Caco-2 (cell line): Measurements from ENCODE around the gene LYPD4. TPM values are rescaled to one million over a fixed set of nuclear protein-coding genes. Genes with fewer than 3 reads are reported as not detected.
"Not testable (repeated sequence)": the region's sequence is repeated elsewhere in the genome, so short reads cannot be mapped to it uniquely, and the experiment has no call there.

Experiments used
- BruUV-seq: library from RNA; stranded (reverse); fragments of 400-500 nt; replicated peaks from 2 replicates; lab custom pipeline; 2021; lab: Mats Ljungman, UMichigan
- CTCF ChIA-PET: fragments of 300-600 bp; sonication (Branson Sonifier 250); formaldehyde crosslinking; loops from one replicate; lab custom pipeline; 2022; ENCODE audit warnings: antibody characterized with exemption; lab: Charles Lee
- POLR2A ChIA-PET: fragments of 300-600 bp; sonication (Branson Sonifier 250); formaldehyde crosslinking; loops from one replicate; lab custom pipeline; 2022; ENCODE audit warnings: antibody characterized with exemption; lab: Charles Lee
- DNase-seq, 2 experiments: peaks; one replicate each; pipeline versions ENCODE4 v3.0.0 to v3.0.0-alpha.2; 2020 to 2022
- H3K27me3 ChIP-seq: replicated peaks from 2 replicates; pipeline ENCODE4 v1.6.0; 2011; ENCODE audit warnings: low read length; ENCODE audit not compliant: control insufficient read depth, insufficient read depth
- H3K36me3 ChIP-seq: 2 replicates; pipeline ENCODE4 v1.5.1; 2011; ENCODE audit warnings: low read length; ENCODE audit not compliant: control insufficient read depth, insufficient read depth
- H3K4me1 ChIP-seq: fragments of 250-450 bp; sonication (Bioruptor Pico); 2 replicates; pipeline ENCODE4 v1.5.1; 2020; ENCODE audit warnings: mild to moderate bottlenecking
- H3K4me3 ChIP-seq: 2 replicates; pipeline ENCODE4 v1.5.1; 2011; ENCODE audit warnings: low read depth, mild to moderate bottlenecking, control low read depth, low read length
- H3K9me3 ChIP-seq: fragments of 250-450 bp; sonication (Bioruptor Pico); 2 replicates; pipeline ENCODE4 v1.5.1; 2020; ENCODE audit warnings: mild to moderate bottlenecking, moderate library complexity
- H3K27ac Mint-ChIP-seq: one replicate; pipeline ENCODE4 v1.8.0; 2022; ENCODE audit warnings: mixed read lengths; ENCODE audit not compliant: unreplicated experiment
- H3K27me3 Mint-ChIP-seq: one replicate; pipeline ENCODE4 v1.8.0; 2022; ENCODE audit warnings: mixed read lengths; ENCODE audit not compliant: insufficient read depth, unreplicated experiment
- H3K36me3 Mint-ChIP-seq: one replicate; pipeline ENCODE4 v1.8.0; 2022; ENCODE audit warnings: mild to moderate bottlenecking, mixed read lengths; ENCODE audit not compliant: insufficient read depth, unreplicated experiment
- H3K4me1 Mint-ChIP-seq: one replicate; pipeline ENCODE4 v1.8.0; 2022; ENCODE audit warnings: low read depth, mixed read lengths; ENCODE audit not compliant: unreplicated experiment
- H3K4me3 Mint-ChIP-seq: one replicate; pipeline ENCODE4 v1.8.0; 2022; ENCODE audit warnings: mild to moderate bottlenecking, moderate library complexity, mixed read lengths; ENCODE audit not compliant: unreplicated experiment
- H3K9me3 Mint-ChIP-seq: one replicate; pipeline ENCODE4 v1.8.0; 2022; ENCODE audit warnings: mixed read lengths; ENCODE audit not compliant: unreplicated experiment
- intact Hi-C: fragments of 100-400 bp; cut with micrococcal nuclease; formaldehyde crosslinking; loops from one replicate; pipeline ENCODE4 v1.10.0; 2022; ENCODE audit not compliant: unreplicated experiment
- microRNA-seq: library from miRNA; unstranded; fragments of <30 nt; microRNA quantifications from one replicate; pipeline ENCODE4 v1.2.0, GENCODE V29; 2022
- total RNA-seq: library from RNA; stranded (reverse); gene quantifications from 2 replicates; pipeline ENCODE4 v1.2.3, GENCODE V29; 2022

Gene LYPD4
- total RNA-seq, 1 experiment from 2014 or later = not detected

DNA sequence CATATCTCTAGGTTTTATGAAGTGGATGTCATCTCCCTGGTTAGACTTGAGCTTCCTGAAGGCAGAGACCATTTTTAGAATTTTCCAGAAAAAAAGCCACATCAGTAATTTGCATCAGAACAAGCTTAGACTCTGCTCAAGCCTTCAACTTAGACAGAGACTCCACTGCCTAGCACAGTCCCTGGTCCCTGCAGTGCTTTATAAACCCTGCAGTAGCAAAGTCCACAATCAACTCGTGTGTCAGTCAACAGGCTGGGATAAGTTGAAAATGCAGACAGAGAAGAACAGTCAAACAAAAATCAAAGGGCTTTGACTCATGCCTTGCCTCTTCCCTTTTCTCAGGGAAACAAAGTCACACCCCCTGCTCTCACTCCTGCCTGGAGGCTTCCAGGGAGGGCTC lies 56.0 kb downstream of the LYPD4 start:
- H3K4me3 ChIP-seq, H3K36me3 Mint-ChIP-seq, H3K27me3 Mint-ChIP-seq, DNase-seq, H3K4me3 Mint-ChIP-seq, intact Hi-C loops, BruUV-seq, CTCF ChIA-PET, H3K36me3 ChIP-seq, H3K27me3 ChIP-seq, H3K27ac Mint-ChIP-seq, H3K9me3 ChIP-seq, H3K9me3 Mint-ChIP-seq, POLR2A ChIA-PET: not testable (repeated sequence)
- H3K4me1 ChIP-seq = peaks cover 14% of the 10 kb centered on the region
- peaks cover 24% of the 10 kb centered on the region for H3K4me1 Mint-ChIP-seq

Small RNAs within 50 kb of the gene (microRNA-seq; reads per million reads assigned to microRNA genes)
- 0.56 reads per million for gene MIR6797

Other genes with a start within 250 kb of the LYPD4 start
- gene CEACAM4, start 217.6 kb downstream of the LYPD4 start, total RNA-seq = not detected in 2 replicates
- gene CEACAM7, start 156.4 kb downstream of the LYPD4 start, total RNA-seq = 0.44 TPM in 1 of 2 replicates, not detected in the other
- gene CEACAM5, start 136.1 kb downstream of the LYPD4 start, total RNA-seq = 1.3 and 3.9 TPM in 2 replicates
- 10.7 and 16.2 TPM in 2 replicates for gene CEACAM6, start 89.2 kb downstream of the LYPD4 start, total RNA-seq
- not detected in 2 replicates for gene CEACAM3, start 48.1 kb downstream of the LYPD4 start, total RNA-seq
- not detected in 2 replicates for gene DMRTC2, start 359 bp upstream of the LYPD4 start, total RNA-seq
- gene RPS19, start 15.6 kb upstream of the LYPD4 start, total RNA-seq = 3,297 and 3,418 TPM in 2 replicates
- gene CD79A, start 32.6 kb upstream of the LYPD4 start, total RNA-seq = 0.82 TPM in 1 of 2 replicates, not detected in the other
- 60.2 and 63.5 TPM in 2 replicates for gene ARHGEF1, start 38.5 kb upstream of the LYPD4 start, total RNA-seq
- gene ERFL, start 83.8 kb upstream of the LYPD4 start, total RNA-seq = 0.23 and 0.49 TPM in 2 replicates
- 64.4 and 70.7 TPM in 2 replicates for gene RABAC1, start 114.6 kb upstream of the LYPD4 start, total RNA-seq
- 0.54 and 0.84 TPM in 2 replicates for gene ATP1A3, start 149.5 kb upstream of the LYPD4 start, total RNA-seq
- gene GRIK5, start 225.5 kb upstream of the LYPD4 start, total RNA-seq = 0.30 and 0.48 TPM in 2 replicates
- 22.4 and 22.7 TPM in 2 replicates for gene ZNF574, start 231.5 kb upstream of the LYPD4 start, total RNA-seq